Liver (tissue), 3 donors: Measurements from ENCODE around the gene LDAH.

ENCODE experiments used
- CTCF ChIP-seq: fragments of 150-350 bp; IDR thresholded peaks from 2 replicates; pipeline ENCODE4 v1.5.1; 2017; ENCODE audit warnings: improper control_type of control experiment, low read depth, low read length; ENCODE audit not compliant: missing input control
- RAD21 ChIP-seq, 2 donors: IDR thresholded peaks; 2 replicates each; pipeline ENCODE4 v1.6.1; 2016; ENCODE audit warnings: antibody characterized with exemption in 2 of 2, mild to moderate bottlenecking in 2 of 2
- TAF1 ChIP-seq: conservative IDR thresholded peaks from 2 replicates; pipeline ENCODE4 v1.6.1; 2016; ENCODE audit warnings: antibody characterized with exemption, mild to moderate bottlenecking
- donor health status: healthy.
- donor health status: healthy.

DNA sequence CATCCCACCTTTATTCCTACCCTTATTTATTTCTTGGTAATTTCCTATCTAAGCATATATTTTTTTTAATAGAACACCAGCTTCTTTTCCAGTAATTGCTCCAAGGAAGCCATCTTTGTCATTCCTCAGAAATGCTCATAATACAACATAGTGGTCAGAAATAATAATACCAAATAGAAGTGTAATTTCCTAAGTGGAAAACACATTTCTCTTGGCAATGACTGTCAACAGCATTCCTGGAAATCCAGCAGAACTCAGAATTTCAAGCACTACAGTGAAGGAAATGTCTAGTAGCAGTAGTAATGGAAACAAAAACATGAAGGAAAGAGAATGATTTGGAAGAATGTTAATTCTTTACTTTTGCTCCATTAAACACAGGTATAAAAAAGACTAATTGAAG, 99.4 kb downstream of the LDAH start:
- TF ChIP-seq CTCF: no peak
- TF ChIP-seq TAF1: no peak
- no peak for TF ChIP-seq RAD21 (IDR thresholded peaks at IDR 0.05)
